Ovary (tissue), 9 donors: ENCODE measurements around the gene CRIM1. TPM values are rescaled to one million over a fixed set of nuclear protein-coding genes. Genes with fewer than 3 reads are reported as not detected.

ENCODE experiments used
- DNase-seq, 5 donors: peaks; one replicate each; pipeline ENCODE4 v3.0.0-alpha.2; 2019 to 2020
- H3K27ac ChIP-seq, 2 donors: fragments of 200-600 bp; one replicate each; pipeline versions ENCODE4 v1.5.1 to v1.8.0; 2019 to 2022
- H3K27me3 ChIP-seq: fragments of 200-600 bp; one replicate; pipeline ENCODE4 v1.8.0; 2022
- H3K36me3 ChIP-seq: fragments of 200-600 bp; sonication (generic); one replicate; pipeline ENCODE4 v1.5.1; 2019
- H3K4me1 ChIP-seq: one replicate; pipeline ENCODE4 v1.8.1; 2013; ENCODE audit warnings: mild to moderate bottlenecking, moderate library complexity; ENCODE audit not compliant: insufficient read depth
- H3K4me3 ChIP-seq: fragments of 200-600 bp; sonication (generic); one replicate; pipeline ENCODE4 v1.5.1; 2017
- H3K9me3 ChIP-seq, 2 donors: fragments of 200-600 bp in 1 of 2; sonication (generic) in 1 of 2; one replicate each; pipeline versions ENCODE4 v1.5.1 to v1.8.1; 2013 to 2019; ENCODE audit warnings: mild to moderate bottlenecking in 1 of 2, moderate library complexity in 1 of 2
- CTCF ChIP-seq, 3 donors: fragments of 450-650 bp in 2 of 3; fragments of 200-600 bp in 1 of 3; IDR thresholded peaks; one replicate each; pipeline versions ENCODE4 v1.5.1 to v1.8.0; 2016 to 2022; ENCODE audit warnings: antibody characterized with exemption in 3 of 3, mild to moderate bottlenecking in 1 of 3
- EP300 ChIP-seq: sonication (generic); formaldehyde crosslinking; IDR thresholded peaks from one replicate; pipeline ENCODE4 v1.6.1; 2017; ENCODE audit warnings: antibody characterized with exemption
- POLR2A ChIP-seq: fragments of 450-650 bp; IDR thresholded peaks from one replicate; pipeline ENCODE4 v1.6.1; 2017; ENCODE audit warnings: antibody characterized with exemption, mild to moderate bottlenecking, moderate library complexity
- WGBS, 3 donors: extraction: QIAGEN DNeasy Blood & Tissue Kit in 1 of 3; methylation state at CpG; one replicate each; pipeline versions ENCODE4 v1.1.5 to v1.1.7; 2013 to 2017; 5-methylcytosine and 5-hydroxymethylcytosine counted together
- intact Hi-C, 4 donors: fragments of 100-400 bp; cut with DNase I; formaldehyde crosslinking; loops; one replicate each; pipeline versions ENCODE4 v1.11.0 to v1.15.1; 2022 to 2023
- polyA plus RNA-seq, 2 donors: library from polyadenylated mRNA; stranded (reverse); fragments of 200-250 nt in 1 of 2; fragments of 350-450 nt in 1 of 2; fragmentation: Illumina TruSeq in 1 of 2; extraction: RNeasy Lipid Tissue Mini Kit (QIAGEN cat#74804) in 1 of 2; gene quantifications; one replicate each; pipeline ENCODE4 v1.2.3, GENCODE V29; 2013 to 2014
- total RNA-seq, 7 donors: library from RNA; depleted of rRNA in 2 of 7; stranded (reverse); fragments of >200 nt in 2 of 7; fragmentation: NEBNext Ultra II Directional in 3 of 7; extraction: Animal tissue kit (Norgen Biotek cat#: 25700) in 3 of 7; gene quantifications; one replicate each; pipeline versions ENCODE4 v1.1.0 to v1.2.4, GENCODE V29; 2016 to 2023
- donor health status: DM: no; HTN: no; CAD: no; lungs with moderate emphysema.
- donor health status: DM: no; HTN: no; CAD: no.
- donor health status: Bipolar disorder and iron deficiency.
- donor health status: DM: yes; HTN: yes; CAD: no.
- donor health status: DM: no; HTN: no; CAD: no.
- donor health status: DM: yes; HTN: yes; CAD: no.

CRIM1 gene
- total and polyA plus RNA-seq, 9 donors, result 38.4 to 134 (median 65.0) TPM

- Histone ChIP-seq H3K27me3 (no peaks in the 10 kb centered on the region), H3K27ac (no peak overlapping the region), H3K36me3 (no peaks in the 10 kb centered on the region), H3K4me1 (peaks cover 16% of the 10 kb centered on the region), H3K9me3 (no peaks in the 10 kb centered on the region), H3K4me3 (no peak overlapping the region)
- TF ChIP-seq CTCF (IDR thresholded peaks at IDR 0.05) (no peak), EP300 (no peak), POLR2A (no peak)
- DNase-seq, result no peak
- 41 to 51% (median 47%) methylated on average over 11 of the region's 11 CpGs for WGBS, 3 donors
- intact Hi-C loops, result loop anchor here in 1 of 4 donors (5.0 kb wide), 1 partner anchor 40 kb away; no protein-coding TSS in a partner anchor
Observed at GRCh38 chr2:36411962-36412444, 56.4 kb downstream of the CRIM1 start.

- Histone ChIP-seq H3K27me3 (no peaks in the 10 kb centered on the region), H3K36me3 (no peaks in the 10 kb centered on the region), H3K4me3 (no peak overlapping the region), H3K9me3 (no peaks in the 10 kb centered on the region), H3K4me1 (peaks cover 15% of the 10 kb centered on the region), H3K27ac (no peak overlapping the region)
- intact Hi-C loops, result loop anchor here in 1 of 4 donors (5.0 kb wide), 1 partner anchor 41 kb away; no protein-coding TSS in a partner anchor
- 28 to 50% (median 35%) methylated on average over 4 of the region's 4 CpGs for WGBS, 3 donors
- DNase-seq, result no peak
- TF ChIP-seq CTCF (IDR thresholded peaks at IDR 0.05) (no peak), POLR2A (no peak), EP300 (no peak)
Observed at GRCh38 chr2:36413218-36413617, 57.6 kb downstream of the CRIM1 start.

- intact Hi-C loops, result loop anchor here in 1 of 4 donors (5.0 kb wide), 1 partner anchor 42 kb away; no protein-coding TSS in a partner anchor
- H3K4me1 ChIP-seq, result peaks cover 12% of the 10 kb centered on the region
Observed at GRCh38 chr2:36414307-36414706, 58.7 kb downstream of the CRIM1 start.

GRCh38 chr2:36415381-36416022 lies 59.9 kb downstream of the CRIM1 start:
- intact Hi-C loops, result no loop called here
- no peak for DNase-seq
- no peaks in the 10 kb centered on the region for H3K9me3 ChIP-seq
- H3K4me1 ChIP-seq, result peaks cover 12% of the 10 kb centered on the region
- no peak overlapping the region for H3K27ac ChIP-seq
- no peak overlapping the region for H3K4me3 ChIP-seq
- WGBS, 3 donors, result 73 to 85% (median 78%) methylated on average over 6 of the region's 6 CpGs
- no peaks in the 10 kb centered on the region for H3K27me3 ChIP-seq
- no peaks in the 10 kb centered on the region for H3K36me3 ChIP-seq
- TF ChIP-seq EP300, result no peak
- no peak for TF ChIP-seq CTCF (IDR thresholded peaks at IDR 0.05)
- TF ChIP-seq POLR2A, result no peak

More at GRCh38 chr2:36414307-36414706, 58.7 kb downstream of the CRIM1 start:
- no peak for DNase-seq
- no peaks in the 10 kb centered on the region for H3K27me3 ChIP-seq
- no peak overlapping the region for H3K27ac ChIP-seq
- no peaks in the 10 kb centered on the region for H3K36me3 ChIP-seq
- 87 to 93% (median 89%) methylated on average over 4 of the region's 4 CpGs for WGBS, 3 donors
- no peak for TF ChIP-seq POLR2A
- TF ChIP-seq EP300, result no peak
- no peak for TF ChIP-seq CTCF (IDR thresholded peaks at IDR 0.05)
- H3K4me3 ChIP-seq, result no peak overlapping the region
- H3K9me3 ChIP-seq, result no peaks in the 10 kb centered on the region
